ENCODE results near the gene SPEM2. TPM values are rescaled to one million over a fixed set of nuclear protein-coding genes. Genes with fewer than 3 reads are reported as not detected.
A peak's percentile ranks its signal among the peaks of the same experiment; 100 is the strongest.

SPEM2 gene
- total RNA-seq, 1 donor from 2014 or later = 0.14 TPM

GRCh38 chr17:7463372-7463846 lies 38.0 kb downstream of the SPEM2 start:
- Histone ChIP-seq H3K27me3 (ENCODE audit: insufficient read depth, low read length) (no peaks in the 10 kb centered on the region), H3K36me3 (ENCODE audit: insufficient read depth, low read length) (peaks cover 3% of the 10 kb centered on the region), H3K9me3 (ENCODE audit: insufficient read depth, low read depth, low read length) (no peaks in the 10 kb centered on the region), H2AFZ (ENCODE audit: low read depth, low read length) (no peak overlapping the region), H3K4me2 (ENCODE audit: low read length) (no peak overlapping the region), H3K4me1 (ENCODE audit: insufficient read depth, low read length) (peaks cover 7% of the 10 kb centered on the region), H3K9ac (ENCODE audit: low read length) (no peak overlapping the region), H4K20me1 (ENCODE audit: insufficient read depth, low read length) (peaks cover 27% of the 10 kb centered on the region), H3K79me2 (ENCODE audit: insufficient read depth, low read length) (peaks cover 14% of the 10 kb centered on the region), H3K4me3 (ENCODE audit: insufficient read depth, low read depth, low read length) (no peak overlapping the region), H3K27ac (ENCODE audit: low read depth, low read length) (no peak overlapping the region)
- DNase-seq (ENCODE audit: low read depth) = no peak
- no peak overlapping the region for H3K4me3 Mint-ChIP-seq (ENCODE audit: unreplicated experiment)
- H3K4me1 Mint-ChIP-seq (ENCODE audit: low read depth, unreplicated experiment) = peaks cover 9% of the 10 kb centered on the region
- no peak for TF ChIP-seq EZH2 (IDR thresholded peaks at IDR 0.05; ENCODE audit: insufficient read depth, low read length)
- TF ChIP-seq, protein P1, sequence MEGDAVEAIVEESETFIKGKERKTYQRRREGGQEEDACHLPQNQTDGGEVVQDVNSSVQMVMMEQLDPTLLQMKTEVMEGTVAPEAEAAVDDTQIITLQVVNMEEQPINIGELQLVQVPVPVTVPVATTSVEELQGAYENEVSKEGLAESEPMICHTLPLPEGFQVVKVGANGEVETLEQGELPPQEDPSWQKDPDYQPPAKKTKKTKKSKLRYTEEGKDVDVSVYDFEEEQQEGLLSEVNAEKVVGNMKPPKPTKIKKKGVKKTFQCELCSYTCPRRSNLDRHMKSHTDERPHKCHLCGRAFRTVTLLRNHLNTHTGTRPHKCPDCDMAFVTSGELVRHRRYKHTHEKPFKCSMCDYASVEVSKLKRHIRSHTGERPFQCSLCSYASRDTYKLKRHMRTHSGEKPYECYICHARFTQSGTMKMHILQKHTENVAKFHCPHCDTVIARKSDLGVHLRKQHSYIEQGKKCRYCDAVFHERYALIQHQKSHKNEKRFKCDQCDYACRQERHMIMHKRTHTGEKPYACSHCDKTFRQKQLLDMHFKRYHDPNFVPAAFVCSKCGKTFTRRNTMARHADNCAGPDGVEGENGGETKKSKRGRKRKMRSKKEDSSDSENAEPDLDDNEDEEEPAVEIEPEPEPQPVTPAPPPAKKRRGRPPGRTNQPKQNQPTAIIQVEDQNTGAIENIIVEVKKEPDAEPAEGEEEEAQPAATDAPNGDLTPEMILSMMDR (IDR thresholded peaks at IDR 0.05; ENCODE audit: insufficient read depth, low read depth, low read length) = no peak
- no peak for FAIRE-seq
- H3K27ac Mint-ChIP-seq (ENCODE audit: unreplicated experiment) = no peak overlapping the region
- peaks cover 14% of the 10 kb centered on the region for H3K36me3 Mint-ChIP-seq (ENCODE audit: low read depth, unreplicated experiment)
- H3K27me3 Mint-ChIP-seq (ENCODE audit: low read depth, unreplicated experiment) = no peaks in the 10 kb centered on the region
- H3K9me3 Mint-ChIP-seq (ENCODE audit: unreplicated experiment) = no peaks in the 10 kb centered on the region

GRCh38 chr17:7464081-7464480 lies 38.7 kb downstream of the SPEM2 start:
- peaks cover 14% of the 10 kb centered on the region for H3K36me3 Mint-ChIP-seq (ENCODE audit: low read depth, unreplicated experiment)
- H3K27me3 Mint-ChIP-seq (ENCODE audit: low read depth, unreplicated experiment) = no peaks in the 10 kb centered on the region
- Histone ChIP-seq H3K27ac (ENCODE audit: low read depth, low read length) (no peak overlapping the region), H3K27me3 (ENCODE audit: insufficient read depth, low read length) (no peaks in the 10 kb centered on the region), H3K4me1 (ENCODE audit: insufficient read depth, low read length) (peaks cover 7% of the 10 kb centered on the region), H3K79me2 (ENCODE audit: insufficient read depth, low read length) (peaks cover 20% of the 10 kb centered on the region), H3K36me3 (ENCODE audit: insufficient read depth, low read length) (peaks cover 3% of the 10 kb centered on the region), H3K9ac (ENCODE audit: low read length) (no peak overlapping the region), H4K20me1 (ENCODE audit: insufficient read depth, low read length) (peaks cover 33% of the 10 kb centered on the region), H3K4me2 (ENCODE audit: low read length) (no peak overlapping the region), H3K9me3 (ENCODE audit: insufficient read depth, low read depth, low read length) (no peaks in the 10 kb centered on the region), H2AFZ (ENCODE audit: low read depth, low read length) (no peak overlapping the region), H3K4me3 (ENCODE audit: insufficient read depth, low read depth, low read length) (no peak overlapping the region)
- FAIRE-seq = no peak
- TF ChIP-seq EZH2 (IDR thresholded peaks at IDR 0.05; ENCODE audit: insufficient read depth, low read length) = no peak
- TF ChIP-seq, protein P1 (IDR thresholded peaks at IDR 0.05; ENCODE audit: insufficient read depth, low read depth, low read length) = no peak
- H3K4me1 Mint-ChIP-seq (ENCODE audit: low read depth, unreplicated experiment) = peaks cover 9% of the 10 kb centered on the region
- H3K27ac Mint-ChIP-seq (ENCODE audit: unreplicated experiment) = no peak overlapping the region
- no peak for DNase-seq (ENCODE audit: low read depth)
- no peaks in the 10 kb centered on the region for H3K9me3 Mint-ChIP-seq (ENCODE audit: unreplicated experiment)
- no peak overlapping the region for H3K4me3 Mint-ChIP-seq (ENCODE audit: unreplicated experiment)

DNA sequence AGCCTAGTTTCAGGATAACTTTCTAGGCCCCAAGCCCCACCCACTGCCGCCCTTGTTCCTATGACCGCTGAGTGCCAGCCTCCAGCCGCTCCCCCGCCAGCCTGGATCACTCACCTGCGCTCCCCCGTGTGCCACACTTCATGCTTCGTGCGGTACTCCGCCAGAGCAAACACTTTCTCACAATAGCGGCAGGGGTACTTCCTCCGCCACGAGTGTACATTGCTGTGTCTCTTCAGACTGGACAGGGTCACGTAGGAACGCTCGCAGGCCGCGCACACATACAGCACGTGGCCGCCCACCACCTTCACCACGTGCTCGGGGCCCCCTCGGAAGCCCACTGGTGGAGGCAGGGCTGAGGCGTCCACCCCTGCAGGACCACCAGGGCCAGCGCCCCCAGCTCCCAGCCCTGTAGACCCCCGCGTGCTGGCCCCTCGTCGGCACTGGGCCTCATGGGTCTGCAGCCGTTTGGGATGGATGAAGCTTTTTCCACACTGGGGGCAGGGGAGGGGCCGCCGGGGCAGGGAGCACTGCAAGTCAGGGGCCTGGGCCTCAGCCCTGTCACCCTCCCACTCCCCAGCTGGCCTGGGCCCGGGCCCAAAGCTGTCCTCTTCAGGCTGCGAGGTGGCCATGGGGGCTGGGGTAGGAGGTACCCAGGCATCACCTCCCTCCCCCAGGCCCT lies 40.3 kb downstream of the SPEM2 start:
- H3K9me3 ChIP-seq (ENCODE audit: insufficient read depth, low read depth, low read length) = no peaks in the 10 kb centered on the region
- H3K27me3 ChIP-seq (ENCODE audit: insufficient read depth, low read length) = no peaks in the 10 kb centered on the region
- Mint-ChIP-seq H3K27me3 (ENCODE audit: low read depth, unreplicated experiment) (no peaks in the 10 kb centered on the region), H3K4me1 (ENCODE audit: low read depth, unreplicated experiment) (peaks cover 9% of the 10 kb centered on the region), H3K27ac (ENCODE audit: unreplicated experiment) (no peak overlapping the region), H3K36me3 (ENCODE audit: low read depth, unreplicated experiment) (peaks cover 14% of the 10 kb centered on the region), H3K9me3 (ENCODE audit: unreplicated experiment) (no peaks in the 10 kb centered on the region), H3K4me3 (ENCODE audit: unreplicated experiment) (peak overlapping the region; percentile 20)
- H4K20me1 ChIP-seq (ENCODE audit: insufficient read depth, low read length) = peaks cover 41% of the 10 kb centered on the region
- peaks cover 36% of the 10 kb centered on the region for H3K79me2 ChIP-seq (ENCODE audit: insufficient read depth, low read length)
- peaks cover 7% of the 10 kb centered on the region for H3K4me1 ChIP-seq (ENCODE audit: insufficient read depth, low read length)
- TF ChIP-seq EZH2 (IDR thresholded peaks at IDR 0.05; ENCODE audit: insufficient read depth, low read length) = no peak
- TF ChIP-seq, protein P1 (IDR thresholded peaks at IDR 0.05; ENCODE audit: insufficient read depth, low read depth, low read length) = no peak
- no peak overlapping the region for H3K27ac ChIP-seq (ENCODE audit: low read depth, low read length)
- H3K9ac ChIP-seq (ENCODE audit: low read length) = no peak overlapping the region
- H3K36me3 ChIP-seq (ENCODE audit: insufficient read depth, low read length) = peaks cover 3% of the 10 kb centered on the region
- H3K4me2 ChIP-seq (ENCODE audit: low read length) = no peak overlapping the region
- H3K4me3 ChIP-seq (ENCODE audit: insufficient read depth, low read depth, low read length) = no peak overlapping the region
- DNase-seq (ENCODE audit: low read depth) = no peak
- no peak for FAIRE-seq
- H2AFZ ChIP-seq (ENCODE audit: low read depth, low read length) = no peak overlapping the region

All from astrocyte (in vitro differentiated cells and primary cell).